SK-MEL-5 (cell line): Measurements from ENCODE around the gene CENPA. TPM values are rescaled to one million over a fixed set of nuclear protein-coding genes. Genes with fewer than 3 reads are reported as not detected.
"Not testable (repeated sequence)": the region's sequence is repeated elsewhere in the genome, so short reads cannot be mapped to it uniquely, and the experiment has no call there.

Experiments used
- DNase-seq: peaks from one replicate; pipeline ENCODE4 v3.0.0-alpha.2; 2016; ENCODE audit warnings: low read depth, low spot score
- in situ Hi-C: cut with HindIII; loops from 2 replicates; pipeline ENCODE4 v1.10.0; 2016; ENCODE audit warnings: low sequenced_read_pairs, high pct_unique_total_duplicates, low pct_unique_long_range_greater_than_20kb
- total RNA-seq: library from RNA; depleted of rRNA; stranded (reverse); fragments of >200 nt; shearing (Covaris generic); gene quantifications from 2 replicates; pipeline ENCODE4 v1.2.3, GENCODE V29; 2014

The CENPA gene
- total RNA-seq, 1 experiment from 2014 or later = 23.0 TPM

DNA sequence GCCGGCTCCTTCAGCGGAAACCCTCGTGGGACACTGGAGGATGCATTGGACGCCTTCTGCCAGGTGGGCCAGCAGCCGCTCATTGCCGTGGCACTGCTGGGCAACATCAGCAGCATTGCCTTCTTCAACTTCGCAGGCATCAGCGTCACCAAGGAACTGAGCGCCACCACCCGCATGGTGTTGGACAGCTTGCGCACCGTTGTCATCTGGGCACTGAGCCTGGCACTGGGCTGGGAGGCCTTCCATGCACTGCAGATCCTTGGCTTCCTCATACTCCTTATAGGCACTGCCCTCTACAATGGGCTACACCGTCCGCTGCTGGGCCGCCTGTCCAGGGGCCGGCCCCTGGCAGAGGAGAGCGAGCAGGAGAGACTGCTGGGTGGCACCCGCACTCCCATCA, 7.8 kb upstream of the CENPA start:
- in situ Hi-C loops = no loop called here

DNA sequence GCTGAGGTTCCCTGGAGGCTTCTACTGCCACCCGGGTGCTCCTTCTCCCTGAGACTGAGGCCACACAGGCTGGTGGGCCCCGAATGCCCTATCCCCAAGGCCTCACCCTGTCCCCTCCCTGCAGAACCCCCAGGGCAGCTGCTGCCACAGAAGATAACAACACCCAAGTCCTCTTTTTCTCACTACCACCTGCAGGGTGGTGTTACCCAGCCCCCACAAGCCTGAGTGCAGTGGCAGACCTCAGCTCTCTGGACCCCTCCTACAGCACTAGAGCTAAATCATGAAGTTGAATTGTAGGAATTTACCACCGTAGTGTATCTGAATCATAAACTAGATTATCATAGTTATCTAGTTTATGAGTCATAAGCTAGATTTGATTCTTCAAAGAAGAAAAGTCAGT, 7.3 kb upstream of the CENPA start:
- no peak for DNase-seq
- in situ Hi-C loops = no loop called here

More for the DNA sequence above, 7.8 kb upstream of the CENPA start:
- DNase-seq = no peak

DNA sequence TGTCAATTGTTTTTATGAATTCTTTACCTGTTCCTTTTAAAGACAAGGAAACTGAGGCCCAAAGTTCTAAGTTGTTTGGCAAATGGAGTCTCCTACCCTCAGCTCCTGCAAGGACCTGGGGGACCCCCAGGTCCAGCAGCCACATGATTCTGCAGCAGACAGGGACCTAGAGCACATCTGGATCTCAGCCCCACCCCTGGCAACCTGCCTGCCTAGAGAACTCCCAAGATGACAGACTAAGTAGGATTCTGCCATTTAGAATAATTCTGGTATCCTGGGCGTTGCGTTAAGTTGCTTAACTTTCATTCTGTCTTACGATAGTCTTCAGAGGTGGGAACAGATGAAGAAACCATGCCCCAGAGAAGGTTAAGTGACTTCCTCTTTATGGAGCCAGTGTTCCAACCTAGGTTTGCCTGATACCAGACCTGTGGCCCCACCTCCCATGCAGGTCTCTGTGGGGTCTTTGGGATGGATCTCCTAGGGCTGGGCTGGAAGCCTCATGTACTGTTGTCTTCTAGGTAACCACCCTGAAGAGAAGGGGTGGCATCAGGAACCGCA, 5.6 kb upstream of the CENPA start:
- no peak for DNase-seq
- in situ Hi-C loops = no loop called here

DNA sequence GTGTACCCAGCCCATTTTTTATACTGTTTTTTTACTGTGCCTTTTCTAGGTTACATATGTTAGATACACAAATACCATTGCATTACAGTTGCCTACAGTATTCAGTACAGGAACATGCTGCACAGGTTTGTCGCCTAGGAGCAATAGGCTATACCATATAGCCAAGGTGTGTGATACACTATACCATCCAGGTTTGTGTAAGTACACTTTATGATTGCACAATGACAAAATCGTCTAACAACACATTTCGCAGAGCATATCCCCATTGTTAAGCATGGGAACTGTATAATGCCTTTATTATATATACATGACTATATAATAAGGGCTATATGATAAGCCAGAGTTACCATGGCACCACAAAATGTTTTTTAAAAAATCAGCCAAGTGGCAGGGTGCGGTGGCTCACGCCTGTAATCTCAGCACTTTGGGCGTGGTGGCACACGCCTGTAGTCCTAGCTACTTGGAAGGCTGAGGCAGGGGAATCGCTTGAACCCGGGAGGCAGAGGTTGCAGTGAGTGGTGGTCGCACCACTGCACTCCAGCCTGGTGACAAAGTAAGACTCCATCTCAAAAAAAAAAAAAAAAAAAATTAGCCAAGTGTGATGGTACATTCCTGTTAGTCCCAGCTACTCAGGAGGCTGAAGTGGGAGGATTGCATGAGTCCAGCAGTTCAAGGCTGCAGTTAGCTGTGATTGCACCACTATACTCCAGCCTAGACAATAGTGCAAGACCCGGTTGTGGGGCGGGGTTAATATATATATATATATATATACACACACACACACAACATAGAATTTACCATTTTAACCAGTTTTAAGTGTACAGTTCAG, 2.8 kb upstream of the CENPA start:
- in situ Hi-C loops = no loop called here
- no peak for DNase-seq

DNA sequence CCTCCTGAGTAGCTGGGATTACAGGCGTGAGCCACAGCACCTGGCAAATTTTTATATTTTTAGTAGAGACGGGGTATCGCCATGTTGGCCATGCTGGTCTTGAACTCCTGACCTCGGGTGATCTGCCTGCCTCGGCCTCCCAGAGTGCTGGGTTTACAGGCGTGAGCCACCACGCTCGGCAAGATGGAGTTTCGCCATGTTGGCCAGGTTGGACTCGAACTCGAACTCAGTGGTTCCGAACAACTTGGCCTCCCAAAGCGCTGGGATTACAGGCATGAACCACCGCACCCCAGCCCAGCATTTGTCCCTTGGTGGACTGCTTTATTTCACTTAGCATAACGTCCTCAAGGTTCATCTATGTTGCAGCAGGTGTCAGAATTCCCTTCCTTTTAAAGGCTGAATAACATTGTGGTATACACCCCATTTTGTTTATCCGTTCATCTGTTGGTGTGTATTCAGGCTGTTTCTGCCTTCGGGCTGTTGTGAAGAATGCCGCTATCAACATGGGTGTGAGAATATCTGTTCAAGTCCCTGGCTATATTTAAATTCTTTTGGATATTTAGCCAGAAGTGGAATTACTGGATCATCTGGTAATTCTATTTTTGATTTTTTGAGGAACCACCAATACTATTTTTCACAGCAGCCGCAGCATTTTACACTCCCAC, 1.2 kb upstream of the CENPA start:
- in situ Hi-C loops = no loop called here

DNA sequence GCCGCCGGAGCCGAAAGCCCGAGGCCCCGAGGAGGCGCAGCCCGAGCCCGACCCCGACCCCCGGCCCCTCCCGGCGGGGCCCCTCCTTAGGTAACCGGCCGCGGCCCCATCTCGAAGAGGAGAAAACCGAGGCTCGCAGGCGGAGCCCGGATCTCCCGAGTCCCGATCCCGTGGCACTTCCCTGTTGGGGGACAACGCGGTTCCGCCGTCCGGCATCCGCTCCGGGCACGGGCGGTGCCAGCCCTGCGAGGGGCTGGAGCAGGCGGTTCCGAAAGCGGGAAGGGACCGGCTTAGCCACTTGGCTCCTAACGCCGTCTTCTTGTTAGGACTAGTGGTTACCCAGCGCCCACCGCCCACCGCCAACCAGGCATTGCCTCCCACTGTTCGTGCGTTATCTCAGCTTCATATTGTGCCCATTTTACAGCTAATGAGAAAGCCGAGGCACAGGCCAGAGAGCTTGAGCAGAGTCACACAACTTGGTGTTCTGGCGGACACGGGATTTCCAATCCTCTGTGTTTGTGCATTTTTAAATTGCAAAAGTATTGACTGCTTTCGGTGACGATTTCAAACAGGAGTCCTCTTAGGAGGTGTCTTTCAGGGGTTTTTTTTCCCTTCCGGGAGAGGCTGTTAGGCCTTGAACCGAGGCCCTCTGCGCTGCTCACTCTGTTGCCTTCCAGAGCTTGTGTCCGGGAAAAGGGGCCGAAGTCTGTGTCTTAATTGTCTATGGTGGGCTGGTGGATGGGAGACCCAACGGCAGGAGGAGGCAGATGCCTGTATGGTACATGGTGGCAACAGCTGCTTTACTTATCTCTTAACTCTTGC, 562 bp downstream of the CENPA start:
- peak; percentile 19 for DNase-seq
- in situ Hi-C loops = no loop called here

More for the DNA sequence above, 1.2 kb upstream of the CENPA start:
- DNase-seq = no peak

DNA sequence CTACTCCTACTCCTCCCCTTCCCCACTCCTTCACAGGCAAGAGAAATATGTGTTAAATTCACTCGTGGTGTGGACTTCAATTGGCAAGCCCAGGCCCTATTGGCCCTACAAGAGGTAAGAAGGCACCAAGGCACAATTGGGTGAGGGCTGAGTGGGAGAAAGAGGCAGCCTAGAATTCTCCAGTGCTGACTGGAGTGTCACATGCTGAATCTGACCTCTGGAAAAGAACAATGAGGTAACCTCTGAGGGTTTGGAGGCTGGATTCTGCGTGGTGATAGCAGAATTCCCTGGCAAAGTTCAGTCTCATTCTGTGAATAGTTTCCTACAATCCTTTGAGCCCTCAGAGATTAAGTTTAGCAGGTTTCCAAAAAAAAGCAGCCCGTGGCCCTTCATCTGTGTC, 6.9 kb downstream of the CENPA start:
- in situ Hi-C loops = no loop called here

DNA sequence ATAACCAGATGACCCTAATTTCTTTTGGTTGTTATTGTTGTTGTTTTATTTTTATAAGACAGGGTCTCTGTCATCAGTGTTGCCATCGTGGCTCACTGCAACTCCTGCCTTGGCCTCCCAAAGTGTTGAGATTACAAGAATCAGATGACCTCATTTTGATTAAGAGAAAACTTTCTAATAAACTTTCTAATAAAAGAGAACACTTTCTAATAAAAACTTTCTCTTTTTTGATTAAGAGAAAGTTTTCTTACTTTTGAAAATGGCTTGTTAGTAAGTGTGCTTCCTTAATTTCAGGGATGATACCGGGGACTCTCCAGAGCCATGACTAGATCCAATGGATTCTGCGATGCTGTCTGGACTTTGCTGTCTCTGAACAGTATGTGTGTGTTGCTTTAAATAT, 7.7 kb downstream of the CENPA start:
- in situ Hi-C loops = no loop called here
- DNase-seq = no peak

More for the DNA sequence above, 6.9 kb downstream of the CENPA start:
- DNase-seq = peak; percentile 32

DNA sequence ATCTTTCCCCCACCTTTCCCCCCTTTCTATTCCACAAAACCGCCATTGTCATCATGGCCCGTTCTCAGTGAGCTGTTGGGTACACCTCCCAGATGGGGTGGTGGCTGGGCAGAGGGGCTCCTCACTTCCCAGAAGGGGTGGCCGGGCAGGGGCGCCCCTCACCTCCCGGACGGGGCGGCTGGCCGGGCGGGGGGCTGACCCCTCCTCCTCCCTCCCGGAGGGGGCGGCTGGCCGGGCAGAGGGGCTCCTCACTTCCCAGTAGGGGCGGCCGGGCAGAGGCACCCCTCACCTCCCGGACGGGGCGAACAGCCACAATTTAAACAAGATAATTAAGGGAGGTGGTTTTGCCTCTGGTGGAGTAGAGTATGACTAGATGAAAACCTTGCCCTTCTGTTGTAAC, 9.3 kb downstream of the CENPA start:
- DNase-seq, in situ Hi-C loops: not testable (repeated sequence)

DNA sequence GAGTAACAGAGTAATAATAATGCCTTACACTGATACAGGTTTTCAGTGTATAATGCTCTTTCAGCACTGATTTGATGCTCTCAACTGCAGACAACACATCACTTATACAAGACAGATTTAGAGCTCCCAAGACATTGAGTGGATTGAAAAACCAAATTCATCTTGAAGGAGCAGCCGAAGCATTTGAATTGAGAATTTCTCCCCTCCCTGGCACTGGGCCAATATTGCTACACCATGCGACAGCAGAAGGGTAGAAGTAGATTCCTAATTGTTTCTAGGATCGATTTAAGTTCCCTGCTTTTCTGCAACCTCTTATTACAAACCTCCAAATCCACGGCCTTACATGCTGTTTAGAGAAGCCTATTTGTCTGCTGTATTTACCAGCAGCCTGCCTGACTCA, 15.5 kb downstream of the CENPA start:
- in situ Hi-C loops = no loop called here
- DNase-seq = no peak

DNA sequence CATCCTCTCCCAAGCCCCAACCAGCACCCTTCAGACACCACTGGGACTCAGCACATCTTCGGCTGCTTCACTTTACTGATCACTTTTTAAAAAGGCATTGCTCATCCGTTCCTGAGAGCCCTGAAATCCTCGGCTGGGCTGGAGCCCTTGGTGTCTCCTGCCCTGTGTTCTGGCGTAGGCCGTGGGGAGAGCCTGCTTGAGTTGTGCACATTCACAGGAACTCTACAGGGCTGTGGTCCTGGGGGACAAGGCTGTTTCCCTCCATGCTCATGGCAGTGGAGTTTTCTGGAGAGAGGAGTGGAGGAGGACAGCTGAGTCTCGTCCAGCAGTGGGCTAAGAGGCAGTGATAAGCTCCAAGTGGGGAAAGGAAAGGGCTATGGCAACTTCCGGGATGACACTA, 15.9 kb downstream of the CENPA start:
- in situ Hi-C loops = no loop called here
- no peak for DNase-seq

DNA sequence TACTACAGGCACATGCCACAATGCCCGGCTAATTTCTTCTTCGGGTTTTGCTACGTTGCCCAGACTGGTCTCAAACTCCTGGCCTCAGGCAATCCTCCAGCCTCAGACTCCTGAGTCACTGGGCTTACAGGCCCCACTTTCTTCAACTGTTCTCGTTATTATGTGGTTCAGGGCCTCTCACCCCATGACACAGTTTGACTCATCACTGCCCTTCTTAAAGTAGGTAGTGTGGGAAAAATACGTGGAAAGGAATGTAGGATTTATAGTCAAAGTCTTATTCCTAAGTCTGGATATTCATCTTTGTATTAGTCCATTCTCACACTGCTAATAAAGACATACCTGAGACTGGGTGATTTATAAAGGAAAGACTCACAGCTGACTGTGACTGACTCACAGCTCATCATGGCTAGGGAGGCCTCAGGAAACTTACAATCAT, 19.4 kb downstream of the CENPA start:
- in situ Hi-C loops = no loop called here
- DNase-seq = peak; percentile 50

DNA sequence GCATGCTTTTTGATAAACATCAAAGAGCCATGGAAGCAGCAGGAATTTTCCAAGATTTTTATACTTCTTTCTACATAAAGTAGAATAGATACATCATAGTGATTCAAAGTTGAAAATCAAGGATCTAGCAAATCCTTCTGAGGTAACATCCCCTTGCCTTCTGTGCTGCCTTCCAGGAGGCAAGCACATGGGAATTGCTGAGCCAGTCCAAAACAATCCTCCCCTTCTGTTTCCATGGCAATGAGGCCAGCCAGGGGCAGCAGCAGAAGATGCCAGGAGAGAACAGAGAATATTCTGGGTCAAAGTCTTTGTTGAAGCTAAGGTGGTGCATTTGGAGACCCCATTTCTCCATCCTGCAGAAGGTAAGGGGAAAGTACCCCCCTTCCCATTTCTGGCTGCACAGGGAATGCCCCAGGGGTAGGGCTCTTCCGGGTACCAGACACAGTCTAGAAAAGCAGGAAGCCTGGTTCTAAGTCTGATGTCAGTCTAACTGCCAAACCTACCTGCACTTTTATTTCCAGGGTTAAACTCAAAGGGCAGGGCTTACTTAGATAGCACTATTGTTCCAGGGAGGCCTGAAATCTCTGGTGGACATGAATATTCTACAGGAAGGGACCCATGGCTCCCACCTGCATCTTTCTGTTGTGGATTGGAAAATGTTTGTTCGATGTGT, 22.1 kb downstream of the CENPA start:
- peak; percentile 35 for DNase-seq
- in situ Hi-C loops = no loop called here

DNA sequence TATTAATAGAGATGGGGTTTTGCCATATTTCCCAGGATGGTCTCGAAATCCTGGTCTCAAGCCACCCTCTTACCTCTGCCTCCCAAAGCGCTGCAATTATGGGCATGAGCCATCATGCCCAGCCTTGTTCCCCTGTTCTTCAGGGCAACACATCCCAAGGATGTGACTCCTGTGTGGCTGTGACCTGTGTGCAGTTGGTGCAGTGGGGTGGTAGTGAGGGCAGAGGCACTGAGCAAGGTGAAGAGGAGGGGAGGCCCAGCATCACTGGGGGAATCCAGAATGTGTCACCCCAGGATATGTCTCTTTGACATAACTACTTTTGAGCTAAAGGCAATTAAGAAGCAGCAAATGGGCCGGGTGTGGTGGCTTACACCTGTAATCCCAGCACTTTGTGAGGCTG, 23.4 kb downstream of the CENPA start:
- in situ Hi-C loops = no loop called here
- no peak for DNase-seq

DNA sequence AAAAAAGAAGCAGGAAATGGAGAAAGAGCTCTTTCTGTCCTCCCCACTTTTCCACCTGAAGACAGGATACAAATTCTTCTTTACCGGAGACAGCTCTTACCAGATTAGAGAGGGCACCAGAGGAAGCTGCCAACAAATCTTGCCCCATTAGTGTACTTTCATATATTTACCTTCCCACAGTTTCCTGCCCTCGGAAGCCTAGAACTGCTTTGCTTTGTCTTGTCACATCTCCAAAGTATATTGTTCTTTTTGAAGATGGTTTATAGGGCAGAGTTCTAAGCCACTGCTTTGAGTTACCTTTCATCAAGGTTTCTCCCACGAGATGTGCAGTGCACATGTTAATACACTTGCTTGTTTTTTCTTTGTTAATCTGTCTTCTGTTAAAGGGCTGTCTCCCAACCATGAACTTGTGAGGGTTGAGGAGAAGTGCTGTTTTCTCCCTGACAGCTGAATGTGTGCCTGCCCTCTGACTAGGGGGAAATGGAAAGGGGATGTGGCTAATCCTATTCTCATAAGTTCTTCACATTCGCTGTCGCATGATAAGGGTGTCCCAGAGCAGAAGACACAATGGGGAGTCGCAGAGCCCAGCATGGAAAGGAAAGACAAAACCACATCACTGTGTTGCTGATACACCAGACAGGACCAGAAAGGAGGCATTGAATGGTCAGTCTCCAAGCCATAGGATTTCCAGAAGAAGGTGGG, 24.2 kb downstream of the CENPA start:
- no peak for DNase-seq
- in situ Hi-C loops = no loop called here

DNA sequence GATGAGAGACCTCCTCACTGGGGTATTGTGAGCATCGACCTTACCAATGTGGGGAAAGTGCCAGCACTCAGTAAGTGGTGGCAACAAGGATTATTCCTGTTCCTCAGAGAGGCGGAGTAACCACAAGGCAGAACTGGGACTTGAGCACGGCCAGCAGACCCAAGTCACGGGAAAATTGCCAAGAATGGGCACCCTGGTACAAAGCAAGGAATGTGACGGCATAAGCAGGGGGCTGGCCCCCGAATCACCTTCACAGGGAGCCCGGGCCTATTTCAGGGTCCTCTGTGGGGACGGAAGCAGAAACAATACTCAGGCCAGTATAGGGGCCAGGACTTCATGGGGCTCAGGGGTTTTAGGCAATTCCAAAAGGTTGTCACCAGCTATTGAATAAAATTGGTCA, 25.4 kb downstream of the CENPA start:
- no peak for DNase-seq
- in situ Hi-C loops = no loop called here
